ENCODE measurements around the gene FRMD1.

The FRMD1 gene

DNA sequence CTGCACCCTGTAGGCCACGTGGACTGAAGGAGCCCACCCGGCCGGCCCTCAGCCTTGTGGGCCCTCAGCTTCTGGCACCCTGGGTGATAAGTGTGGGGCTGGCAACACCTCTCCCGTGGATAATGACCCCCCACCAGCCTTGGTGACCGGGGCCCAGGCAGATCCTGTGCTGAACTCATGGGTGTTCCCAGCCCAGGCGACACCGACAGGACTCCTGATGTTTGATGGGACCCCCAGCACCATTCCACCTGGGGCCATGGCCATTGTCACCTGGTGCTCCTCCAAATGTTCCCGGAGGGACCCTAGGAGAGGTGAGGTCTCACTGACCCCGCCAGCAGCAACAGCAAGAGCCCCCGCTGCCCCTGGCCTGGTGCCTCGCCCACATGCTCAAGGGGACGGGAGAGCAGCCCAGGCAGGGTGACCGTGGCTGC, 19.4 kb upstream of the FRMD1 start:
- TF ChIP-seq, protein P1, sequence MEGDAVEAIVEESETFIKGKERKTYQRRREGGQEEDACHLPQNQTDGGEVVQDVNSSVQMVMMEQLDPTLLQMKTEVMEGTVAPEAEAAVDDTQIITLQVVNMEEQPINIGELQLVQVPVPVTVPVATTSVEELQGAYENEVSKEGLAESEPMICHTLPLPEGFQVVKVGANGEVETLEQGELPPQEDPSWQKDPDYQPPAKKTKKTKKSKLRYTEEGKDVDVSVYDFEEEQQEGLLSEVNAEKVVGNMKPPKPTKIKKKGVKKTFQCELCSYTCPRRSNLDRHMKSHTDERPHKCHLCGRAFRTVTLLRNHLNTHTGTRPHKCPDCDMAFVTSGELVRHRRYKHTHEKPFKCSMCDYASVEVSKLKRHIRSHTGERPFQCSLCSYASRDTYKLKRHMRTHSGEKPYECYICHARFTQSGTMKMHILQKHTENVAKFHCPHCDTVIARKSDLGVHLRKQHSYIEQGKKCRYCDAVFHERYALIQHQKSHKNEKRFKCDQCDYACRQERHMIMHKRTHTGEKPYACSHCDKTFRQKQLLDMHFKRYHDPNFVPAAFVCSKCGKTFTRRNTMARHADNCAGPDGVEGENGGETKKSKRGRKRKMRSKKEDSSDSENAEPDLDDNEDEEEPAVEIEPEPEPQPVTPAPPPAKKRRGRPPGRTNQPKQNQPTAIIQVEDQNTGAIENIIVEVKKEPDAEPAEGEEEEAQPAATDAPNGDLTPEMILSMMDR (IDR thresholded peaks at IDR 0.05; ENCODE audit: low read depth, low read length): no peak
- H3K4me3 ChIP-seq (ENCODE audit: low read depth, low read length): no peak overlapping the region

DNA sequence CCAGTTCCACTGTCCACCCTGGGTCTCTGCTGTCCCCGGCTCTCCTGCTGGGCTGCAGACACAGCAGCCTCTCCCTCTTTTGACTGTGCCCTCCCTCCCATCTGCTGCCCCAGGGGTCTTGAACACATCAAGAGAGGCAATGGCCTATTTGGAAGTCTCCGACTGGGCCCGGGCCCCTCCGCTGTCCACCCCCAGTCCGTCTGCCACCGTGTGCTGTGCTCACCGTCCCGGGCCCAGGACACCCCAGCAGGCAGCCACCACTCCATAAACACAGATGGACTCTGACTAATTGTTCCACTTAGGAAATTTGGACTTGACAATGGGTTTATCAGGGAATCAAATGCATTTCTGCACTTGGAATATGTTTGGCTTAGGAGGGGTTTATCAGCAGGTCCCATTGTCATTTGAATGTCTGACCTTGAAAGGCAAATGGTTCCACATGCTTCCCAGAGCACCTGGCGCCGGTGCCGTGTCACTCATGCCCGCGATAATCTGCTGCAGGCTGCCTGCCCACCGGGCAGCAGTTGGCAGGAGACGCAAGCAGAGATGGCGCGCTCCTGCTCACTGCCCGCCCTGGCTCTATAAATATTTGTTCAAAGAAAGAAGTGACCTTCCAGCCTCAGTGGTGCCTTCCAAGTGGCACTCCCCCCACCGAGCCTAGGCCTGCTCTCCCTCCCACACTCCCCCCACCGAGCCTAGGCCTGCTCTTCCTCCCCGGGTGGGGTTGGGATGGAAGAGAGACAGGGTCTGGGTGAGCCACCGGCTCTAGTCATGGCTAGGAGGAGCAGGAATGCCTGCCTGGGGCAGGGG, 18.8 kb upstream of the FRMD1 start:
- TF ChIP-seq, protein P1 (IDR thresholded peaks at IDR 0.05; ENCODE audit: low read depth, low read length): no peak

DNA sequence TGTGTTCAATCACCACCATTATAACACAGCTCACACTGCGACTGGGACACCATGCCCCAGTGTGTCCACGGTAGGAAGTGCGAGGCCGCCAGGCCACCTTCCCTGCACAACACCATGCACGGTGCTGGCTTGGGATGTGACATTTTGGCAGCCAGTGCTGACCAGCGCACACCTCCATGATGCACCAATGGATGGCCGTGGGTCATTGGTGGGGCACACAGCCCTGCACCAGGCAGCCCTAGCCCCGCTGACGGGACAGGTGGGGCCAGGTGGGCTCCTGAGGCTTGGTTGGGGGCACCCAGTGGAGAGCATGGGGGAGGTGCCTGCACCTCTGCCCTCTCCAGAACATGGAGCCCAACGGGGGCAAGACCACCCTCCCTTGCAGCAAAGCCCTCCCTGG, 18.2 kb upstream of the FRMD1 start:
- TF ChIP-seq, protein P1 (IDR thresholded peaks at IDR 0.05; ENCODE audit: low read depth, low read length): no peak
- no peak overlapping the region for H3K4me3 ChIP-seq (ENCODE audit: low read depth, low read length)

More for the DNA sequence above, 18.8 kb upstream of the FRMD1 start:
- H3K4me3 ChIP-seq (ENCODE audit: low read depth, low read length): no peak overlapping the region

DNA sequence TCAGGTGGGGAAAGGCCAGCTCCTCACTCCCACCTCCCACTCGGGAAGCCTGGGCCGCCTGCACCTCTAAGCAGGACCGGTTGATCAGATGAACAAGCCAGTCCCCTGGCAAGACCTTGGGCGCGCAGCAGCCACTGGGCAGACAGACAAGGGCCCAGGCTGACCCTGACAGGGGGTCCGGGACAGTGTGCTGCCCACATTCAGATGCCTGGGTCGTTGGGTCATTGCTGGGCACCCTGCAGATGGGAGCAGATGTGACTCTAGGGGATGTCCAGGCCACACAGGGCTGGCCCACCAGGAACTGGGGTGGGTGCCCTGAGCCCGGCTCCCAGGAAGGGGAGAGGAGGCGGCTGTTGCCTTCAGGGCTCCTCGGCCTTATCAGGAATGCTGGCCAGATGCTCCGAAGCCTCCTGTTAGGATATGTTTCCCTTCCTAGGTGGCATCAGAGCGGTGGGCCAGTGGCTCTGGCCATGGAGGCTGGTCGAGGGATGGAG, 17.3 kb upstream of the FRMD1 start:
- TF ChIP-seq, protein P1 (IDR thresholded peaks at IDR 0.05; ENCODE audit: low read depth, low read length): no peak
- H3K4me3 ChIP-seq (ENCODE audit: low read depth, low read length): no peak overlapping the region

DNA sequence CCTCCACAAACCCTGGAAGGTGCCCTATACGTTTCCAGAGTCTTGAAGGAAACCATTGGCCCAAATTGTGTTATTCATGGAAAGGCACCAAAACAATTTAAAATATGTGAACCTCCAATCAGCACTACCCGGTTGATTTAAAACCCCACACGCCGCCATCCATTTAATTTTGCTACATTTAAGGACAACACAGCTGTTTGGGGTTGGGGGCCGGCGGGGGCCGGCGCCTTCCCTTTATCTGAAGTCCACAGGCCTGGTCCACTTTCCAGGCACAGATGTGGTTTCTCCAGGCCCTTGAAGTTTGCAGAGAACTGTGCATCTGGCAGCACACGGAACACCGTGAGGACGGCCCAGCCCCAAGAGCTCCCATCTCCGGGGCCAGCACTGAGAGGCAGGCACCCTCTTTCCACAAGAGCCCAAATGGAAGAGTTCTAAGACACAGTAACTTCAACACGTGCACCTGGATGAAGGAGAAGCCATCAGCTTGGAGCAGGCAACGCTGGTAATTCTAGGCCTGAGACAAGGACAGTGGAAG, 16.8 kb upstream of the FRMD1 start:
- TF ChIP-seq, protein P1 (IDR thresholded peaks at IDR 0.05; ENCODE audit: low read depth, low read length): no peak
- no peak overlapping the region for H3K4me3 ChIP-seq (ENCODE audit: low read depth, low read length)

DNA sequence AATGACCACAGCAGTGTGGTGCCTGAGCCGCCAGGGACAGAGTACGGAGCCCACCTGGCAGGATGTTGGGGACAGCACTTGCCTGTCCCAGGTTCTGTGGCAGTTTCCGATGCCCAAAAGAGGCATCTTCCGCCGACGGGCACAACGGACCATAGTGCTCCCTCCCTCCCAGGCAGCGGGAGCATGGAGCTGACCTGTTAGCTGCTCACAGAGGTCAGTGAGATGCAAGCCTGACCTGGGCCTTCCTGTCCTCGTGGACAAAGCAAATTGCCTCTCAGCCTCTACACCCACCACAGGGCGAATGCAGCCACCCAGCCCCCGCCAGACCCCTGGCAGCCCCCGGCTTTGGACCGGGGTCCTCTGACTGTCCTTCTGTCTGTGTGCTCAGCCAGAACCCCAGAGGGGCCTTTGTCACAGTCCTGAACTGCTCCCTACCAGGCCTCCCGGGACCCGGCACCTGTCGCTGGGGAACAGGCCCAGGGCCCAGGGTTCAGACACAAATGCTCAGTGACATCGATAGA, 16.2 kb upstream of the FRMD1 start:
- no peak overlapping the region for H3K4me3 ChIP-seq (ENCODE audit: low read depth, low read length)
- TF ChIP-seq, protein P1 (IDR thresholded peaks at IDR 0.05; ENCODE audit: low read depth, low read length): no peak

DNA sequence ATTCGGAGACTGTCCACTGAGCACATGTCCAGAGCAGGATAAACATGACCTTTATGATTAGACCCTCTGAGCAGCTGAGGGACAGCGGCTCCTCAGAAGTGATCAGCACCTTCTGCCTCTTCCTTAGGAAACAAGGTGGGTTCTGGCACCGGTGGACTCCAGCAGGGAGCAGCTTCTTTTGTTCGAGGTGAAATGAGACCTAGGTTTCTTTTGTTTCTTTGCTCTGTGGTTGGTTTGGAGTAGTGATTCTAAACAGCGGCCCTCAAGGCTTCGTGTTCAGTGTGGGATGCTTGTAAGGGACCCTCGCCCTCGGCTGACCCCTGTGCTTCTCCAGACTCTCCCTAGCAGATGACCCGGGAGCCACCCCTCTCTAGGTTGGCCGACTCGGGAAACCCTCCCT, 14.6 kb upstream of the FRMD1 start:
- TF ChIP-seq, protein P1 (IDR thresholded peaks at IDR 0.05; ENCODE audit: low read depth, low read length): no peak
- H3K4me3 ChIP-seq (ENCODE audit: low read depth, low read length): no peak overlapping the region
